ENCODE data around the gene CDH24. TPM values are rescaled to one million over a fixed set of nuclear protein-coding genes. Genes with fewer than 3 reads are reported as not detected.
"Not testable (repeated sequence)": the region's sequence is repeated elsewhere in the genome, so short reads cannot be mapped to it uniquely, and the experiment has no call there.

CDH24 gene
- total and polyA plus RNA-seq, 2 experiments from 2014 or later: 4.4 to 17.8 TPM

DNA sequence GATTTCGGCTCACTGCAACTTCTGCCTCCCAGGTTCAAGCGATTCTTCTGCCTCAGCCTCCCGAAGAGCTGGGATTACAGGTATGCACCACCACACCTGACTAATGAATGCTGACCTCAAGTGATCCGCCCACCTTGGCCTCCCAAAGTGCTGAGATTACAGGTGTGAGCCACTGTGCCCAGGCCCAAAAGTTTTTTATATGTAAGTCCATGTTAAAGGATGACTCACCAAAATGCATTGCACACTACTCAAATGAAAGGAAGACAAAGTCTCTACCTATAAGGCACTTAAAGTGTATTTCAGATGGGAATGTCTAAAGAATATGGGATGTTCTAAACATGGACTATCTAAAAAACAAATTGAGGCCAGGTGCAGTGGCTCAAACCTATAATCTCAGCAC is 53.0 kb downstream of the CDH24 start:
- H3K27me3 Mint-ChIP-seq (ENCODE audit: insufficient read depth, low read depth, poor library complexity); H3K27ac ChIP-seq (ENCODE audit: low read depth); H3K27me3 ChIP-seq (ENCODE audit: insufficient read depth); H3K4me2 ChIP-seq; H2AFZ ChIP-seq; H3K36me3 Mint-ChIP-seq (ENCODE audit: low read depth); H3K36me3 ChIP-seq (ENCODE audit: insufficient read depth); H3K79me2 ChIP-seq (replicated peaks; ENCODE audit: insufficient read depth); H3K9me2 ChIP-seq (ENCODE audit: insufficient read depth); H3K4me3 ChIP-seq; H3K27ac Mint-ChIP-seq; ATAC-seq; H3K9me3 Mint-ChIP-seq; DNase-seq (ENCODE audit: low spot score); H3F3A ChIP-seq (replicated peaks; ENCODE audit: low read depth); H3K4me3 Mint-ChIP-seq; H4K20me1 ChIP-seq (replicated peaks; ENCODE audit: insufficient read depth): not testable (repeated sequence)
- H3K4me1 ChIP-seq (ENCODE audit: insufficient read depth): peaks cover 11% of the 10 kb centered on the region; the same call in 1 of the 2 replicates
- H3K4me1 Mint-ChIP-seq: peaks cover 23% of the 10 kb centered on the region

DNA sequence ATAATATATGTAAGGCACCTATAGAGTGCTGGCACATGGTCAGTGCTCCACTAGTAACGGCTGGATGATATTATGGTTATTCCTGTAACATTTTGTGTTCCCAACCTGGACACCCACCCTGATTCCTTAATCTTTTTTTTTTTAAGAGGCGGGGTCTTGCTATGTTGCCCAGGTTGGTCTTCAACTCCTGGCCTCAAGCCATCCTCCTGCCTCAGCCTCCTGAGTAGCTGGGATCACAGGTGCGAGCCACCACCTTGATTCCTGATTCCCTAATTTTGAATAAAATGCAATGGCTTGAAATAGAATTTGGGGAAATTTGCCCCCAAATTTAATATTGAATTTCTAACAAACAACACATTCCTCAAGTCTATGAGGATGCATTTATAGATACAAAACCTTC is 54.7 kb downstream of the CDH24 start:
- Histone ChIP-seq H3K4me2 (no peak overlapping the region), H3K9me2 (ENCODE audit: insufficient read depth) (no peaks in the 10 kb centered on the region), H3K79me2 (replicated peaks; ENCODE audit: insufficient read depth) (no peaks in the 10 kb centered on the region), H3K36me3 (ENCODE audit: insufficient read depth) (no peaks in the 10 kb centered on the region), H4K20me1 (replicated peaks; ENCODE audit: insufficient read depth) (no peaks in the 10 kb centered on the region), H3K27ac (ENCODE audit: low read depth) (no peak overlapping the region), H3K27me3 (ENCODE audit: insufficient read depth) (no peaks in the 10 kb centered on the region), H2AFZ (no peak overlapping the region), H3K4me1 (ENCODE audit: insufficient read depth) (peaks cover 11% of the 10 kb centered on the region; the same call in 1 of the 2 replicates), H3K4me3 (no peak overlapping the region), H3F3A (replicated peaks; ENCODE audit: low read depth) (0 out of 2 replicates have a peak, but pooled peaks cover 7% of the 10 kb centered on the region)
- Mint-ChIP-seq H3K4me1 (peaks cover 16% of the 10 kb centered on the region), H3K27ac (no peak overlapping the region), H3K4me3 (no peak overlapping the region), H3K9me3 (no peaks in the 10 kb centered on the region), H3K36me3 (ENCODE audit: low read depth) (no peaks in the 10 kb centered on the region; the same call in 1 of the 3 replicates), H3K27me3 (ENCODE audit: insufficient read depth, low read depth, poor library complexity) (peaks cover 6% of the 10 kb centered on the region)
- ATAC-seq (no peak), DNase-seq (ENCODE audit: low spot score) (no peak)
- TF ChIP-seq POLR2AphosphoS5 (IDR thresholded peaks at IDR 0.05; ENCODE audit: low read depth): no peak
- TF ChIP-seq, protein P1, sequence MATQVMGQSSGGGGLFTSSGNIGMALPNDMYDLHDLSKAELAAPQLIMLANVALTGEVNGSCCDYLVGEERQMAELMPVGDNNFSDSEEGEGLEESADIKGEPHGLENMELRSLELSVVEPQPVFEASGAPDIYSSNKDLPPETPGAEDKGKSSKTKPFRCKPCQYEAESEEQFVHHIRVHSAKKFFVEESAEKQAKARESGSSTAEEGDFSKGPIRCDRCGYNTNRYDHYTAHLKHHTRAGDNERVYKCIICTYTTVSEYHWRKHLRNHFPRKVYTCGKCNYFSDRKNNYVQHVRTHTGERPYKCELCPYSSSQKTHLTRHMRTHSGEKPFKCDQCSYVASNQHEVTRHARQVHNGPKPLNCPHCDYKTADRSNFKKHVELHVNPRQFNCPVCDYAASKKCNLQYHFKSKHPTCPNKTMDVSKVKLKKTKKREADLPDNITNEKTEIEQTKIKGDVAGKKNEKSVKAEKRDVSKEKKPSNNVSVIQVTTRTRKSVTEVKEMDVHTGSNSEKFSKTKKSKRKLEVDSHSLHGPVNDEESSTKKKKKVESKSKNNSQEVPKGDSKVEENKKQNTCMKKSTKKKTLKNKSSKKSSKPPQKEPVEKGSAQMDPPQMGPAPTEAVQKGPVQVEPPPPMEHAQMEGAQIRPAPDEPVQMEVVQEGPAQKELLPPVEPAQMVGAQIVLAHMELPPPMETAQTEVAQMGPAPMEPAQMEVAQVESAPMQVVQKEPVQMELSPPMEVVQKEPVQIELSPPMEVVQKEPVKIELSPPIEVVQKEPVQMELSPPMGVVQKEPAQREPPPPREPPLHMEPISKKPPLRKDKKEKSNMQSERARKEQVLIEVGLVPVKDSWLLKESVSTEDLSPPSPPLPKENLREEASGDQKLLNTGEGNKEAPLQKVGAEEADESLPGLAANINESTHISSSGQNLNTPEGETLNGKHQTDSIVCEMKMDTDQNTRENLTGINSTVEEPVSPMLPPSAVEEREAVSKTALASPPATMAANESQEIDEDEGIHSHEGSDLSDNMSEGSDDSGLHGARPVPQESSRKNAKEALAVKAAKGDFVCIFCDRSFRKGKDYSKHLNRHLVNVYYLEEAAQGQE (IDR thresholded peaks at IDR 0.05; ENCODE audit: unreplicated experiment): no peak
- TF ChIP-seq CREB1 (CRISPR knock-in tag; IDR thresholded peaks at IDR 0.05; ENCODE audit: low read depth): no peak
- TF ChIP-seq, protein P2, sequence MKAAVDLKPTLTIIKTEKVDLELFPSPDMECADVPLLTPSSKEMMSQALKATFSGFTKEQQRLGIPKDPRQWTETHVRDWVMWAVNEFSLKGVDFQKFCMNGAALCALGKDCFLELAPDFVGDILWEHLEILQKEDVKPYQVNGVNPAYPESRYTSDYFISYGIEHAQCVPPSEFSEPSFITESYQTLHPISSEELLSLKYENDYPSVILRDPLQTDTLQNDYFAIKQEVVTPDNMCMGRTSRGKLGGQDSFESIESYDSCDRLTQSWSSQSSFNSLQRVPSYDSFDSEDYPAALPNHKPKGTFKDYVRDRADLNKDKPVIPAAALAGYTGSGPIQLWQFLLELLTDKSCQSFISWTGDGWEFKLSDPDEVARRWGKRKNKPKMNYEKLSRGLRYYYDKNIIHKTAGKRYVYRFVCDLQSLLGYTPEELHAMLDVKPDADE (IDR thresholded peaks at IDR 0.05): no peak
- TF ChIP-seq, protein P3, sequence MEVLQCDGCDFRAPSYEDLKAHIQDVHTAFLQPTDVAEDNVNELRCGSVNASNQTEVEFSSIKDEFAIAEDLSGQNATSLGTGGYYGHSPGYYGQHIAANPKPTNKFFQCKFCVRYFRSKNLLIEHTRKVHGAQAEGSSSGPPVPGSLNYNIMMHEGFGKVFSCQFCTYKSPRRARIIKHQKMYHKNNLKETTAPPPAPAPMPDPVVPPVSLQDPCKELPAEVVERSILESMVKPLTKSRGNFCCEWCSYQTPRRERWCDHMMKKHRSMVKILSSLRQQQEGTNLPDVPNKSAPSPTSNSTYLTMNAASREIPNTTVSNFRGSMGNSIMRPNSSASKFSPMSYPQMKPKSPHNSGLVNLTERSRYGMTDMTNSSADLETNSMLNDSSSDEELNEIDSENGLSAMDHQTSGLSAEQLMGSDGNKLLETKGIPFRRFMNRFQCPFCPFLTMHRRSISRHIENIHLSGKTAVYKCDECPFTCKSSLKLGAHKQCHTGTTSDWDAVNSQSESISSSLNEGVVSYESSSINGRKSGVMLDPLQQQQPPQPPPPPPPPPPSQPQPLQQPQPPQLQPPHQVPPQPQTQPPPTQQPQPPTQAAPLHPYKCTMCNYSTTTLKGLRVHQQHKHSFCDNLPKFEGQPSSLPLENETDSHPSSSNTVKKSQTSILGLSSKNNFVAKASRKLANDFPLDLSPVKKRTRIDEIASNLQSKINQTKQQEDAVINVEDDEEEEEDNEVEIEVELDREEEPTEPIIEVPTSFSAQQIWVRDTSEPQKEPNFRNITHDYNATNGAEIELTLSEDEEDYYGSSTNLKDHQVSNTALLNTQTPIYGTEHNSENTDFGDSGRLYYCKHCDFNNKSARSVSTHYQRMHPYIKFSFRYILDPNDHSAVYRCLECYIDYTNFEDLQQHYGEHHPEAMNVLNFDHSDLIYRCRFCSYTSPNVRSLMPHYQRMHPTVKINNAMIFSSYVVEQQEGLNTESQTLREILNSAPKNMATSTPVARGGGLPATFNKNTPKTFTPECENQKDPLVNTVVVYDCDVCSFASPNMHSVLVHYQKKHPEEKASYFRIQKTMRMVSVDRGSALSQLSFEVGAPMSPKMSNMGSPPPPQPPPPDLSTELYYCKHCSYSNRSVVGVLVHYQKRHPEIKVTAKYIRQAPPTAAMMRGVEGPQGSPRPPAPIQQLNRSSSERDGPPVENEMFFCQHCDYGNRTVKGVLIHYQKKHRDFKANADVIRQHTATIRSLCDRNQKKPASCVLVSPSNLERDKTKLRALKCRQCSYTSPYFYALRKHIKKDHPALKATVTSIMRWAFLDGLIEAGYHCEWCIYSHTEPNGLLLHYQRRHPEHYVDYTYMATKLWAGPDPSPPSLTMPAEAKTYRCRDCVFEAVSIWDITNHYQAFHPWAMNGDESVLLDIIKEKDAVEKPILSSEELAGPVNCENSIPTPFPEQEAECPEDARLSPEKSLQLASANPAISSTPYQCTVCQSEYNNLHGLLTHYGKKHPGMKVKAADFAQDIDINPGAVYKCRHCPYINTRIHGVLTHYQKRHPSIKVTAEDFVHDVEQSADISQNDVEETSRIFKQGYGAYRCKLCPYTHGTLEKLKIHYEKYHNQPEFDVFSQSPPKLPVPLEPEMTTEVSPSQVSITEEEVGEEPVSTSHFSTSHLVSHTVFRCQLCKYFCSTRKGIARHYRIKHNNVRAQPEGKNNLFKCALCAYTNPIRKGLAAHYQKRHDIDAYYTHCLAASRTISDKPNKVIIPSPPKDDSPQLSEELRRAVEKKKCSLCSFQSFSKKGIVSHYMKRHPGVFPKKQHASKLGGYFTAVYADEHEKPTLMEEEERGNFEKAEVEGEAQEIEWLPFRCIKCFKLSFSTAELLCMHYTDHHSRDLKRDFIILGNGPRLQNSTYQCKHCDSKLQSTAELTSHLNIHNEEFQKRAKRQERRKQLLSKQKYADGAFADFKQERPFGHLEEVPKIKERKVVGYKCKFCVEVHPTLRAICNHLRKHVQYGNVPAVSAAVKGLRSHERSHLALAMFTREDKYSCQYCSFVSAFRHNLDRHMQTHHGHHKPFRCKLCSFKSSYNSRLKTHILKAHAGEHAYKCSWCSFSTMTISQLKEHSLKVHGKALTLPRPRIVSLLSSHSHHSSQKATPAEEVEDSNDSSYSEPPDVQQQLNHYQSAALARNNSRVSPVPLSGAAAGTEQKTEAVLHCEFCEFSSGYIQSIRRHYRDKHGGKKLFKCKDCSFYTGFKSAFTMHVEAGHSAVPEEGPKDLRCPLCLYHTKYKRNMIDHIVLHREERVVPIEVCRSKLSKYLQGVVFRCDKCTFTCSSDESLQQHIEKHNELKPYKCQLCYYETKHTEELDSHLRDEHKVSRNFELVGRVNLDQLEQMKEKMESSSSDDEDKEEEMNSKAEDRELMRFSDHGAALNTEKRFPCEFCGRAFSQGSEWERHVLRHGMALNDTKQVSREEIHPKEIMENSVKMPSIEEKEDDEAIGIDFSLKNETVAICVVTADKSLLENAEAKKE (CRISPR knock-in tag; IDR thresholded peaks at IDR 0.05): no peak
- no peak for TF ChIP-seq STAT1 (IDR thresholded peaks at IDR 0.05; ENCODE audit: unreplicated experiment)
- TF ChIP-seq EZH2phosphoT487 (IDR thresholded peaks at IDR 0.05; ENCODE audit: unreplicated experiment): no peak
- TF ChIP-seq ZNF114 (CRISPR knock-in tag; IDR thresholded peaks at IDR 0.05): no peak
- TF ChIP-seq, protein P4, sequence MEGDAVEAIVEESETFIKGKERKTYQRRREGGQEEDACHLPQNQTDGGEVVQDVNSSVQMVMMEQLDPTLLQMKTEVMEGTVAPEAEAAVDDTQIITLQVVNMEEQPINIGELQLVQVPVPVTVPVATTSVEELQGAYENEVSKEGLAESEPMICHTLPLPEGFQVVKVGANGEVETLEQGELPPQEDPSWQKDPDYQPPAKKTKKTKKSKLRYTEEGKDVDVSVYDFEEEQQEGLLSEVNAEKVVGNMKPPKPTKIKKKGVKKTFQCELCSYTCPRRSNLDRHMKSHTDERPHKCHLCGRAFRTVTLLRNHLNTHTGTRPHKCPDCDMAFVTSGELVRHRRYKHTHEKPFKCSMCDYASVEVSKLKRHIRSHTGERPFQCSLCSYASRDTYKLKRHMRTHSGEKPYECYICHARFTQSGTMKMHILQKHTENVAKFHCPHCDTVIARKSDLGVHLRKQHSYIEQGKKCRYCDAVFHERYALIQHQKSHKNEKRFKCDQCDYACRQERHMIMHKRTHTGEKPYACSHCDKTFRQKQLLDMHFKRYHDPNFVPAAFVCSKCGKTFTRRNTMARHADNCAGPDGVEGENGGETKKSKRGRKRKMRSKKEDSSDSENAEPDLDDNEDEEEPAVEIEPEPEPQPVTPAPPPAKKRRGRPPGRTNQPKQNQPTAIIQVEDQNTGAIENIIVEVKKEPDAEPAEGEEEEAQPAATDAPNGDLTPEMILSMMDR (conservative IDR thresholded peaks at IDR 0.05; ENCODE audit: low read depth in 2 of 2): no peak
- TF ChIP-seq JUNB (IDR thresholded peaks at IDR 0.05; ENCODE audit: unreplicated experiment): no peak
